Fibroblast of lung (primary cell): Measurements from ENCODE around the gene MRPL14. TPM values are rescaled to one million over a fixed set of nuclear protein-coding genes. Genes with fewer than 3 reads are reported as not detected.
A peak's percentile ranks its signal among the peaks of the same experiment; 100 is the strongest.

Experiments
- DNase-seq, 2 donors: peaks; one replicate each; pipeline versions ENCODE4 v3.0.0 to v3.0.0-alpha.2; 2010; ENCODE audit warnings: low read depth in 2 of 2
- H2AFZ ChIP-seq: 2 replicates; pipeline ENCODE4 v1.5.1; 2012; ENCODE audit warnings: low read length, control low read depth, inconsistent platforms
- H3K27ac ChIP-seq: 2 replicates; pipeline ENCODE4 v1.5.1; 2011; ENCODE audit warnings: low read length, control low read depth; ENCODE audit not compliant: insufficient read depth
- H3K27me3 ChIP-seq: 2 replicates; pipeline ENCODE4 v1.5.1; 2011; ENCODE audit warnings: mild to moderate bottlenecking, low read length; ENCODE audit not compliant: control insufficient read depth, insufficient read depth
- H3K36me3 ChIP-seq: 2 replicates; pipeline ENCODE4 v1.5.1; 2011; ENCODE audit warnings: low read length; ENCODE audit not compliant: control insufficient read depth, insufficient read depth
- H3K4me1 ChIP-seq: 2 replicates; pipeline ENCODE4 v1.5.1; 2011; ENCODE audit warnings: low read length; ENCODE audit not compliant: control insufficient read depth, insufficient read depth; ENCODE audit errors: extremely low read depth
- H3K4me2 ChIP-seq: 2 replicates; pipeline ENCODE4 v1.5.1; 2011; ENCODE audit warnings: low read length, control low read depth; ENCODE audit not compliant: insufficient read depth; ENCODE audit errors: extremely low read depth
- H3K4me3 ChIP-seq, 4 experiments: fragments of 200-600 bp in 1 of 4; sonication (generic) in 1 of 4; replicated peaks in 1 of 4; 2 replicates each; pipeline ENCODE4 v1.5.1; 2011 to 2016; ENCODE audit warnings: low read length in 4 of 4, low read depth in 3 of 4, mild to moderate bottlenecking in 3 of 4, control low read depth in 2 of 4, inconsistent platforms in 1 of 4, mixed read lengths in 1 of 4; ENCODE audit not compliant: insufficient read depth in 1 of 4; ENCODE audit errors: control extremely low read depth in 1 of 4
- H3K79me2 ChIP-seq: 2 replicates; pipeline ENCODE4 v1.5.1; 2012; ENCODE audit warnings: mild to moderate bottlenecking, low read length, inconsistent platforms; ENCODE audit not compliant: control insufficient read depth, insufficient read depth
- H3K9ac ChIP-seq: 2 replicates; pipeline ENCODE4 v1.5.1; 2011; ENCODE audit warnings: mild to moderate bottlenecking, low read length, control low read depth; ENCODE audit not compliant: insufficient read depth
- H3K9me3 ChIP-seq: 2 replicates; pipeline ENCODE4 v1.5.1; 2012; ENCODE audit warnings: low read depth, low read length; ENCODE audit not compliant: control insufficient read depth, insufficient read depth
- H4K20me1 ChIP-seq: 2 replicates; pipeline ENCODE4 v1.5.1; 2011; ENCODE audit warnings: low read length; ENCODE audit not compliant: control insufficient read depth, insufficient read depth; ENCODE audit errors: extremely low read depth
- CTCF ChIP-seq, 2 donors: IDR thresholded peaks in 1 of 2; conservative IDR thresholded peaks in 1 of 2; 1 replicate in 1 of 2; 2 replicates in 1 of 2; pipeline ENCODE4 v1.5.1; 2011 to 2012; ENCODE audit warnings: low read length in 2 of 2, control low read depth in 1 of 2, inconsistent platforms in 1 of 2, low read depth in 1 of 2, mild to moderate bottlenecking in 1 of 2
- EZH2 ChIP-seq: IDR thresholded peaks from 2 replicates; pipeline ENCODE4 v1.5.1; 2012; ENCODE audit warnings: low read length, control low read depth, mild to moderate bottlenecking; ENCODE audit errors: missing control alignments
- polyA plus RNA-seq, 2 donors: library from polyadenylated mRNA; depleted of rRNA in 1 of 2; stranded (reverse) in 1 of 2; unstranded in 1 of 2; fragments of >200 nt; gene quantifications; 2 replicates each; pipeline ENCODE4 v1.2.1, GENCODE V29; 2011 to 2012; ENCODE audit warnings: missing spikeins in 1 of 2
- total RNA-seq: library from RNA; depleted of rRNA; stranded (reverse); fragments of >200 nt; gene quantifications from 2 replicates; pipeline ENCODE4 v1.2.1, GENCODE V29; 2014

Gene MRPL14
- total and polyA plus RNA-seq, 2 donors (not counting 1 experiment from before 2014, with no cell fraction given), result 36.2 to 60.6 TPM

DNA sequence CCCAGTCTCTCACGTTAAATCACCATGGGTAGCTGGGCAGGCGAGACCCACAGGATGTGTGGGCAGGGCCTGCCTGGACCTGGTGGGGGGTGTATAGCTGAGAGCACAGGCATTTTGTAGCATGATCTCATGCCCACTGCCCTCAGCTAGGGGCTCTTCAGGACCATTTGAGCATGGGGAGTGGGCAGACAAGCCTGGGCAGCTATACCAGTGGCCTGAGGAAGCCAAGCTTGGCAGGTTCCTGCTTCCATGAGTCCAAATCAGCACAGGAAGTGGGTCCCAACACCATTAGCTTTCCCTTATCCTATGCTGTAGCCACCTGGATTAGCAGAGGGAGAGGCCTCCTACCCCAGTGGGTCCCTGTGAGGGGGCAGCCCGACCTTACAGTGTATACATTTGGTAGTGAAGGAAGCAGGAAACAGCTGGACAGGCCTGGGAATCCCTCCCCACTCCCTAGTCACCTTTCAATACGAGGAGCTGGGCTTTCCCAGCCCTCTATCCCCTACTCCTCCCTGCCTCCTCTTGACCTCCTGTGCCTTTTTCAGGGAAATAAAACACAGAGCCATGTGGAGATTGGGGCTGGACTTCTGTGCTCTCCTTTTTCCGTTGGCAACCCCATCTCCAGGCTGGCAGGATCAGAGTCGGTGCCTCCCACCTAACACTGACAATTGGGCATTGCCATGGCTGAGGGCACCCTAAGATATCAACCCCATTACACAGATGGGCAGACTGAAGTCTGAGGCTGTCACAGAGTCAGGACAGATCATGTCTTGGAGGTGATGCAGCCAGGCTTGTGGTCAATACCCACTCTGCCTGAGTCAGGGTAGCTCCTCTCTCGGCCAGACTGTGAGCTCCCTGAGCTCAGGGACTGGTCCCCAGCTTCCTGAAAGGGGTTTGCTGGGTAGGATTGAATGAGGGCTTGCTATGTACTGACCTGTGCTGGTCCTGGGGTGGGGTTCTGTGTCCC, 59.8 kb downstream of the MRPL14 start:
- H3K4me1 ChIP-seq, result peaks cover 38% of the 10 kb centered on the region
- H4K20me1 ChIP-seq, result no peaks in the 10 kb centered on the region
- H3K27me3 ChIP-seq, result no peaks in the 10 kb centered on the region
- no peak overlapping the region for H2AFZ ChIP-seq
- H3K79me2 ChIP-seq, result no peaks in the 10 kb centered on the region
- peak overlapping the region; percentile 13 for H3K27ac ChIP-seq
- TF ChIP-seq EZH2 (no peak), CTCF (conservative IDR thresholded peaks at IDR 0.05 in 1 of 2, IDR thresholded peaks at IDR 0.05 in 1 of 2; ENCODE audit: low read depth in 1 of 2, low read length in 2 of 2) (no peak)
- H3K36me3 ChIP-seq, result no peaks in the 10 kb centered on the region
- H3K9me3 ChIP-seq, result no peaks in the 10 kb centered on the region
- H3K9ac ChIP-seq, result no peak overlapping the region
- no peak overlapping the region for H3K4me2 ChIP-seq
- DNase-seq, result no peak
- H3K4me3 ChIP-seq, result no peak overlapping the region

- TF ChIP-seq CTCF (conservative IDR thresholded peaks at IDR 0.05 in 1 of 2, IDR thresholded peaks at IDR 0.05 in 1 of 2; ENCODE audit: low read depth in 1 of 2, low read length in 2 of 2) (no peak), EZH2 (no peak)
- Histone ChIP-seq H3K9ac (no peak overlapping the region), H3K36me3 (no peaks in the 10 kb centered on the region), H3K4me1 (peaks cover 36% of the 10 kb centered on the region), H3K27me3 (no peaks in the 10 kb centered on the region), H2AFZ (no peak overlapping the region), H3K9me3 (no peaks in the 10 kb centered on the region), H3K4me2 (no peak overlapping the region), H3K4me3 (no peak overlapping the region), H3K27ac (peak overlapping the region; percentile 13), H4K20me1 (no peaks in the 10 kb centered on the region), H3K79me2 (no peaks in the 10 kb centered on the region)
- DNase-seq, result no peak
Measured at GRCh38 chr6:44066394-44067172, 60.7 kb downstream of the MRPL14 start.
